OCI-LY3 (cell line): Measurements from ENCODE around the gene COA3.

Experiments
- H2AFZ ChIP-seq: fragments of 200-600, 300-600 bp; shearing (Covaris generic); 2 replicates; pipeline ENCODE4 v1.6.0; 2014; ENCODE audit warnings: antibody characterized with exemption, low read depth, low read length
- H3K27ac ChIP-seq: fragments of 200-600, 300-600 bp; sonication (generic); 2 replicates; pipeline ENCODE4 v1.5.1; 2014; ENCODE audit warnings: mild to moderate bottlenecking, low read length, moderate library complexity, mixed read lengths
- H3K27me3 ChIP-seq: fragments of 200-600, 300-600 bp; sonication (generic); 2 replicates; pipeline ENCODE4 v1.6.1; 2014; ENCODE audit warnings: low read depth, low read length, mixed read lengths
- H3K36me3 ChIP-seq: fragments of 200-600, 300-600 bp; sonication (generic); replicated peaks from 2 replicates; pipeline ENCODE3; 2014; ENCODE audit warnings: low read depth, low read length, mixed read lengths
- H3K4me1 ChIP-seq: fragments of 300-600, 200-600 bp; sonication (generic); 2 replicates; pipeline ENCODE4 v1.6.1; 2014; ENCODE audit warnings: low read length, mixed read lengths
- H3K4me2 ChIP-seq: fragments of 200-600, 300-600 bp; sonication (generic); 2 replicates; pipeline ENCODE4 v1.6.1; 2014; ENCODE audit warnings: low read length, mixed read lengths
- H3K4me3 ChIP-seq: fragments of 300-600, 200-600 bp; sonication (generic); 2 replicates; pipeline ENCODE4 v1.5.1; 2014; ENCODE audit warnings: antibody characterized with exemption, mild to moderate bottlenecking, low read length, moderate library complexity
- H3K79me2 ChIP-seq: fragments of 300-600, 200-600 bp; shearing (Covaris generic); 2 replicates; pipeline ENCODE4 v1.6.1; 2014; ENCODE audit warnings: mild to moderate bottlenecking, low read length, mixed read lengths
- H3K9ac ChIP-seq: fragments of 300-600, 200-600 bp; shearing (Covaris generic); 2 replicates; pipeline ENCODE4 v1.6.0; 2014; ENCODE audit warnings: mild to moderate bottlenecking, low read length, moderate library complexity
- H3K9me3 ChIP-seq: fragments of 200-600, 300-600 bp; shearing (Covaris generic); 2 replicates; pipeline ENCODE4 v1.6.1; 2014; ENCODE audit warnings: low read length, mixed read lengths; ENCODE audit not compliant: insufficient read depth
- H4K20me1 ChIP-seq: fragments of 200-600, 300-600 bp; sonication (generic); 2 replicates; pipeline ENCODE4 v1.6.1; 2016; ENCODE audit warnings: low read length, mixed read lengths; ENCODE audit not compliant: insufficient read depth
- EZH2phosphoT487 ChIP-seq: fragments of 200-600 bp; shearing (Covaris generic); IDR thresholded peaks from 2 replicates; pipeline ENCODE4 v1.6.1; 2018; ENCODE audit warnings: antibody characterized with exemption, mixed run types, low read depth
- TF ChIP-seq, protein P1 (sequence below): fragments of 200-600, 300-600 bp; sonication (generic); IDR thresholded peaks from 2 replicates; pipeline ENCODE4 v1.5.1; 2014; ENCODE audit warnings: antibody characterized with exemption, low read length, low read depth

The COA3 gene

DNA sequence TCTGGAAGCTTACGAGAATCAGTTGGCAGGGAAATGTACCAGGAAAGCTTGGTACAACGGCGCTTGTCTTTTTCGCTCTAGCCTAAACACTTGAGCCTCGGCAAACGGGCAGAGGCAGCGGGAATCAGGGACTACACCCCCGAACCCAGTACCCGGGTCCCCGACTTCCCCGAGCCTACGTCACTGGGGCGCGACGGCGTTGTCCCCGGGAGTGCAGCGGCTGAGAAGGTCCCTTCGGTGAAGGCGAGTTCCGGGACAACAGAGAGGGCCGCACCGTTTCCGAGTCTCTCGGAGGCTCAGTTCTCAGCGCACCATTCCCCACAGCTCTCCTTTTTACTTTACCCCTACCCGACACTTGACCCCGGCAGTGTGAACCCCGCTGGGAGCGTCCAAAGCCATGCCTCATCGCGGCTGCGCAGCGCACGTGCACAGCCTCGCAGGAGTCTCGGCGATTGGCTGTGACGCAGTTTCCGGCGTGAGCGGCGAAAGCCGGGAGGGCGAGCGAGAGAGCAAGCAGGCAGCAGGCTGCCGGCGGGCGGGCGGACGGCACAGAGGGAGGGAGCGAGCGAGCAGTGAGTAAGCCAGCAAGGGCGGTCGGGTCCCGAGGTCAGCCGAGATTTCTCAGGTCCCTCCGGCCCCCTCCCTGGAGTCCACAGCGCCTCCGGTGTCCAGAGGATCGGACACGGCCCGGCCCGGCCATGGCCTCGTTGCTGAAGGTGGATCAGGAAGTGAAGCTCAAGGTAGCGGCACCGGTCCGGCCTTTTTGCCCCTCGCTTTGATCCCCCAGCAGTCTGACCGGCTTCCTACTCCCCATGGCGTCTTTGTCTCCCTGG lies 34.6 kb upstream of the COA3 start, which contains the start of gene PSME3:
PSME3 (plus strand) TSS at position 464 of the 833 bp plus-strand sequence; CDS start at position 699, 235 bp downstream.
- Histone ChIP-seq H3K9ac (peak within 1 kb of the TSS; percentile 98), H3K27ac (peak within 1 kb of the TSS; percentile 74), H3K4me3 (peak within 1 kb of the TSS; percentile 99), H3K4me1 (peaks cover 13% of the 10 kb centered on the region), H2AFZ (peak within 1 kb of the TSS; percentile 90), H3K9me3 (no peaks in the 10 kb centered on the region), H3K36me3 (peaks cover 23% of the 10 kb centered on the region), H3K4me2 (peak within 1 kb of the TSS; percentile 98), H3K79me2 (peaks cover 53% of the 10 kb centered on the region), H3K27me3 (no peaks in the 10 kb centered on the region), H4K20me1 (no peaks in the 10 kb centered on the region; the same call in 1 of the 2 replicates)
- no peak for TF ChIP-seq EZH2phosphoT487
- TF ChIP-seq, protein P1, sequence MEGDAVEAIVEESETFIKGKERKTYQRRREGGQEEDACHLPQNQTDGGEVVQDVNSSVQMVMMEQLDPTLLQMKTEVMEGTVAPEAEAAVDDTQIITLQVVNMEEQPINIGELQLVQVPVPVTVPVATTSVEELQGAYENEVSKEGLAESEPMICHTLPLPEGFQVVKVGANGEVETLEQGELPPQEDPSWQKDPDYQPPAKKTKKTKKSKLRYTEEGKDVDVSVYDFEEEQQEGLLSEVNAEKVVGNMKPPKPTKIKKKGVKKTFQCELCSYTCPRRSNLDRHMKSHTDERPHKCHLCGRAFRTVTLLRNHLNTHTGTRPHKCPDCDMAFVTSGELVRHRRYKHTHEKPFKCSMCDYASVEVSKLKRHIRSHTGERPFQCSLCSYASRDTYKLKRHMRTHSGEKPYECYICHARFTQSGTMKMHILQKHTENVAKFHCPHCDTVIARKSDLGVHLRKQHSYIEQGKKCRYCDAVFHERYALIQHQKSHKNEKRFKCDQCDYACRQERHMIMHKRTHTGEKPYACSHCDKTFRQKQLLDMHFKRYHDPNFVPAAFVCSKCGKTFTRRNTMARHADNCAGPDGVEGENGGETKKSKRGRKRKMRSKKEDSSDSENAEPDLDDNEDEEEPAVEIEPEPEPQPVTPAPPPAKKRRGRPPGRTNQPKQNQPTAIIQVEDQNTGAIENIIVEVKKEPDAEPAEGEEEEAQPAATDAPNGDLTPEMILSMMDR, result no peak

- peak overlapping the region; percentile 98 for H3K4me2 ChIP-seq
- peaks cover 16% of the 10 kb centered on the region for H3K36me3 ChIP-seq
- peak overlapping the region; percentile 98 for H3K9ac ChIP-seq
- H3K27ac ChIP-seq, result peak overlapping the region; percentile 74
- peaks cover 13% of the 10 kb centered on the region for H3K4me1 ChIP-seq
- H3K9me3 ChIP-seq, result no peaks in the 10 kb centered on the region
- peak overlapping the region; percentile 90 for H2AFZ ChIP-seq
- no peaks in the 10 kb centered on the region for H4K20me1 ChIP-seq
- TF ChIP-seq, protein P1, result no peak
- no peak for TF ChIP-seq EZH2phosphoT487
- H3K4me3 ChIP-seq, result peak overlapping the region; percentile 99
- H3K79me2 ChIP-seq, result peaks cover 46% of the 10 kb centered on the region
- H3K27me3 ChIP-seq, result no peaks in the 10 kb centered on the region
Measured at GRCh38 chr17:42832213-42832933, 33.9 kb upstream of the COA3 start.

GRCh38 chr17:42830971-42831370 lies 32.5 kb upstream of the COA3 start:
- H3K79me2 ChIP-seq, result peaks cover 40% of the 10 kb centered on the region
- no peak overlapping the region for H3K27ac ChIP-seq
- H3K36me3 ChIP-seq, result peaks cover 11% of the 10 kb centered on the region
- no peak overlapping the region for H2AFZ ChIP-seq
- no peak overlapping the region for H3K9ac ChIP-seq
- no peaks in the 10 kb centered on the region for H4K20me1 ChIP-seq
- peaks cover 13% of the 10 kb centered on the region for H3K4me1 ChIP-seq
- no peak overlapping the region for H3K4me3 ChIP-seq
- H3K4me2 ChIP-seq, result no peak overlapping the region
- no peaks in the 10 kb centered on the region for H3K27me3 ChIP-seq
- TF ChIP-seq EZH2phosphoT487, result no peak
- TF ChIP-seq, protein P1, result no peak
- no peaks in the 10 kb centered on the region for H3K9me3 ChIP-seq

DNA sequence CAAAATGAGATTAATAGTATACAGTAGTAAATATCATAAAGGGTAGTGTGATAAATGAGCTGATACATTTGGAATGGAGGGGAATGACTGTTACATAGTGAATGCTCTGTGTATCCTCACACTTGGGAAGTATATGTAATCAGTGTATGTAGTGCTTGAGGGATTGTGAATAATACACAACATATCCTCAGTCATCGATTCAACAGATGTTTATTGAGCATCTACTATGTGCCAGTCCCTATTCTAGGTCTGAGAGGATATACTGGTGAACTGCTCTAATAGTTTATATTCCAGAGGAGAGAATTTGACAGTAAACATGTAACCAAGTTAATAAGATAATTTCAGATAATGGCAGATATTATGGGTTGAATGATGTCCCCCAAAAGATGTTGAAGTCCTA lies 29.0 kb upstream of the COA3 start:
- no peak overlapping the region for H3K4me2 ChIP-seq
- peaks cover 12% of the 10 kb centered on the region for H3K4me1 ChIP-seq
- TF ChIP-seq, protein P1, result no peak
- TF ChIP-seq EZH2phosphoT487, result no peak
- H2AFZ ChIP-seq, result no peak overlapping the region
- H3K9me3 ChIP-seq, result no peaks in the 10 kb centered on the region
- peaks cover 22% of the 10 kb centered on the region for H3K79me2 ChIP-seq
- no peaks in the 10 kb centered on the region for H3K36me3 ChIP-seq
- H3K4me3 ChIP-seq, result no peak overlapping the region
- H3K27me3 ChIP-seq, result no peaks in the 10 kb centered on the region
- no peak overlapping the region for H3K27ac ChIP-seq
- H3K9ac ChIP-seq, result no peak overlapping the region
- no peaks in the 10 kb centered on the region for H4K20me1 ChIP-seq
